Spleen (tissue), 11 donors: ENCODE measurements around the gene BUB3. TPM values are rescaled to one million over a fixed set of nuclear protein-coding genes. Genes with fewer than 3 reads are reported as not detected.

Source experiments
- DNase-seq: peaks from one replicate; pipeline ENCODE4 v3.0.0-alpha.2; 2020
- H3K27ac ChIP-seq, 8 donors: fragments of 200-600 bp; sonication (generic) in 7 of 8; 1 replicate in 4 of 8; 2 replicates in 4 of 8; pipeline versions ENCODE4 v1.5.0 to v1.8.0; 2016 to 2021; ENCODE audit warnings: inconsistent platforms in 4 of 8, mild to moderate bottlenecking in 4 of 8, moderate library complexity in 1 of 8
- H3K27me3 ChIP-seq, 7 donors: fragments of 200-600 bp; sonication (generic) in 6 of 7; replicated peaks in 1 of 7; 1 replicate in 4 of 7; 2 replicates in 3 of 7; pipeline versions ENCODE4 v1.5.0 to v1.8.0; 2016 to 2021; ENCODE audit warnings: inconsistent platforms in 3 of 7, mild to moderate bottlenecking in 1 of 7
- H3K36me3 ChIP-seq, 6 donors: fragments of 200-600 bp; sonication (generic) in 5 of 6; 1 replicate in 4 of 6; 2 replicates in 2 of 6; pipeline versions ENCODE4 v1.5.0 to v1.8.0; 2016 to 2021; ENCODE audit warnings: inconsistent platforms in 2 of 6
- H3K4me1 ChIP-seq, 6 donors: fragments of 200-600 bp; sonication (generic) in 5 of 6; 1 replicate in 3 of 6; 2 replicates in 3 of 6; pipeline versions ENCODE4 v1.5.0 to v1.8.0; 2016 to 2021; ENCODE audit warnings: inconsistent platforms in 3 of 6
- H3K4me3 ChIP-seq, 8 donors: fragments of 200-600 bp; sonication (generic) in 7 of 8; 1 replicate in 4 of 8; 2 replicates in 4 of 8; pipeline versions ENCODE4 v1.5.0 to v1.8.0; 2016 to 2021; ENCODE audit warnings: inconsistent platforms in 4 of 8, mild to moderate bottlenecking in 4 of 8, moderate library complexity in 2 of 8
- H3K9me3 ChIP-seq, 8 donors: fragments of 200-600 bp; sonication (generic) in 7 of 8; 1 replicate in 4 of 8; 2 replicates in 4 of 8; pipeline versions ENCODE4 v1.5.0 to v1.8.0; 2016 to 2021; ENCODE audit warnings: inconsistent platforms in 4 of 8
- POLR2A ChIP-seq, 3 donors: fragments of 450-650 bp; IDR thresholded peaks; one replicate each; pipeline ENCODE4 v1.5.1; 2017; ENCODE audit warnings: antibody characterized with exemption in 3 of 3, mild to moderate bottlenecking in 1 of 3
- POLR2AphosphoS5 ChIP-seq, 3 donors: sonication (generic); formaldehyde crosslinking; IDR thresholded peaks; one replicate each; pipeline ENCODE4 v1.5.1; 2017; ENCODE audit warnings: antibody characterized with exemption in 3 of 3
- WGBS, 5 donors: extraction: QIAGEN DNeasy Blood & Tissue Kit in 3 of 5; methylation state at CpG; one replicate each; pipeline versions ENCODE4 v1.1.5 to v1.1.7; 2013 to 2018; 5-methylcytosine and 5-hydroxymethylcytosine counted together
- intact Hi-C: fragments of 100-400 bp; cut with DNase I; formaldehyde crosslinking; loops from one replicate; pipeline ENCODE4 v1.15.0; 2023; ENCODE audit warnings: low total_unique reads
- polyA plus RNA-seq, 3 donors: library from polyadenylated mRNA; stranded (reverse); fragments of 200-250 nt; gene quantifications; one replicate each; pipeline ENCODE4 v1.2.1, GENCODE V29; 2013
- total RNA-seq, 7 donors: library from RNA; depleted of rRNA in 3 of 7; stranded (reverse); fragments of >200 nt in 3 of 7; fragmentation: NEBNext Ultra II Directional in 4 of 7; extraction: Animal tissue kit (Norgen Biotek cat#: 25700) in 4 of 7; gene quantifications; one replicate each; pipeline versions ENCODE4 v1.1.0 to v1.2.1, GENCODE V29; 2016 to 2021
- TF ChIP-seq, protein P1 (sequence below), 11 experiments: fragments of 200-600 bp in 7 of 11; fragments of 450-650 bp in 4 of 11; sonication (generic) in 4 of 11; IDR thresholded peaks in 8 of 11; conservative IDR thresholded peaks in 3 of 11; 1 replicate in 7 of 11; 2 replicates in 4 of 11; pipeline versions ENCODE4 v1.4.0 to v1.8.0; 2016 to 2021; ENCODE audit warnings: antibody characterized with exemption in 11 of 11, inconsistent platforms in 4 of 11, mild to moderate bottlenecking in 1 of 11
- donor health status: healthy with polysubstance abuse.
- donor health status: DM: no; HTN: no; CAD: no; lungs with moderate emphysema.
- donor health status: DM: no; HTN: no; CAD: no.
- donor health status: Bipolar disorder and iron deficiency.
- donor health status: healthy.
- donor health status: DM: no; HTN: no; CAD: no.
- donor health status: DM: yes; HTN: yes; CAD: no.

The BUB3 gene
- total and polyA plus RNA-seq, 10 donors: 33.7 to 193 (median 98.4) TPM

DNA sequence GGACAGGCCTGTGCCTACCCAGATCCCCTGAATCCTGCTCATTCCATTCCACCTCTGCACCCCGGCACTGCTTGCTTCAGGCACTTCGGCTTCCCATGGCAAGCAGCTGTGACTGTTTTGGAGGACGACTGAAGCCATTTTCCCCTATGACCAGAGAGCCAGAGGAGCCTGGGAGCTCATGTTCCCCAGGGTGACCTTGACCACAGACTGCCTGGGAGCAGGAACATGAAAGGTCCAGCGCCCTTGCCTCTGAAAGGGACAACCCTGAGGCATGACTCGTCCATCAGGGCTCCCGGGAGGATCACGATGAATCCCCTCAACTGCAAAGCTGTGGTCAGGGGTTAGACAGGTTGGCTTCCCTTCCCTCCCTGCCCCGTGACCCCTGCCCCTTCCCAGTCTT is 35.1 kb upstream of the BUB3 start:
- no peaks in the 10 kb centered on the region for H3K4me1 ChIP-seq
- H3K36me3 ChIP-seq: no peaks in the 10 kb centered on the region
- no peak overlapping the region for H3K27ac ChIP-seq
- H3K4me3 ChIP-seq: no peak overlapping the region
- intact Hi-C loops: no loop called here
- H3K9me3 ChIP-seq: no peaks in the 10 kb centered on the region
- H3K27me3 ChIP-seq: peaks cover 0 to 82% (median 27%) of the 10 kb centered on the region in 7 donors
- no peak for DNase-seq
- TF ChIP-seq, protein P1, sequence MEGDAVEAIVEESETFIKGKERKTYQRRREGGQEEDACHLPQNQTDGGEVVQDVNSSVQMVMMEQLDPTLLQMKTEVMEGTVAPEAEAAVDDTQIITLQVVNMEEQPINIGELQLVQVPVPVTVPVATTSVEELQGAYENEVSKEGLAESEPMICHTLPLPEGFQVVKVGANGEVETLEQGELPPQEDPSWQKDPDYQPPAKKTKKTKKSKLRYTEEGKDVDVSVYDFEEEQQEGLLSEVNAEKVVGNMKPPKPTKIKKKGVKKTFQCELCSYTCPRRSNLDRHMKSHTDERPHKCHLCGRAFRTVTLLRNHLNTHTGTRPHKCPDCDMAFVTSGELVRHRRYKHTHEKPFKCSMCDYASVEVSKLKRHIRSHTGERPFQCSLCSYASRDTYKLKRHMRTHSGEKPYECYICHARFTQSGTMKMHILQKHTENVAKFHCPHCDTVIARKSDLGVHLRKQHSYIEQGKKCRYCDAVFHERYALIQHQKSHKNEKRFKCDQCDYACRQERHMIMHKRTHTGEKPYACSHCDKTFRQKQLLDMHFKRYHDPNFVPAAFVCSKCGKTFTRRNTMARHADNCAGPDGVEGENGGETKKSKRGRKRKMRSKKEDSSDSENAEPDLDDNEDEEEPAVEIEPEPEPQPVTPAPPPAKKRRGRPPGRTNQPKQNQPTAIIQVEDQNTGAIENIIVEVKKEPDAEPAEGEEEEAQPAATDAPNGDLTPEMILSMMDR (IDR thresholded peaks at IDR 0.05 in 8 of 11, conservative IDR thresholded peaks at IDR 0.05 in 3 of 11): no peak
- no peak for TF ChIP-seq POLR2AphosphoS5 (IDR thresholded peaks at IDR 0.05)
- TF ChIP-seq POLR2A (IDR thresholded peaks at IDR 0.05): no peak
- WGBS, 5 donors: 67 to 82% (median 75%) methylated on average over 5 to 8 of the region's 8 CpGs

DNA sequence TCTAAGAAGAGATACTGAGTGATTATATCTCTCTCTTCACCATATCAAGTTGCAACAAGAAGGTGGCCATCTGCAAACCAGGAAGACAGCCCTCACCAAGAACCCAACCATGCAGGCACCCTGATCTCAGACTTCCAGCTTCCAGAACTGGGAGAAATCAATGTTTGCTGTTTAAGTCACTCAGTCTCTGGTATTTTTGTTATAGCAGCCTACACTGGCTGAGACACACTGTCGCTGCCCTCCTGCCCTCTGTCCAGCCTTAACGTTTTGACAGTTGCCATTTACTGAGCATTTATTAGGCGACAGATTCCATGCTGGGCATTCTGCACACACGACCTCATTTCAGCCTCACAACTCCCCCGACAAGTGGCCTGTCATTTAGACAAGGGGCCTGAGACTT is 28.0 kb upstream of the BUB3 start:
- peaks cover 2 to 95% (median 27%) of the 10 kb centered on the region in 7 donors for H3K27me3 ChIP-seq
- H3K9me3 ChIP-seq: peaks cover 0 to 10% (median 0%) of the 10 kb centered on the region in 8 donors
- intact Hi-C loops: no loop called here
- whole genome bisulfite sequencing, 5 donors: 68 to 85% (median 70%) methylated on average over 5 of the region's 5 CpGs
- H3K4me1 ChIP-seq: no peaks in the 10 kb centered on the region
- no peak overlapping the region for H3K27ac ChIP-seq
- no peak overlapping the region for H3K4me3 ChIP-seq
- no peaks in the 10 kb centered on the region for H3K36me3 ChIP-seq
- TF ChIP-seq POLR2A (IDR thresholded peaks at IDR 0.05) (no peak), POLR2AphosphoS5 (IDR thresholded peaks at IDR 0.05) (no peak)
- TF ChIP-seq, protein P1 (IDR thresholded peaks at IDR 0.05 in 8 of 11, conservative IDR thresholded peaks at IDR 0.05 in 3 of 11): no peak
- DNase-seq: no peak

DNA sequence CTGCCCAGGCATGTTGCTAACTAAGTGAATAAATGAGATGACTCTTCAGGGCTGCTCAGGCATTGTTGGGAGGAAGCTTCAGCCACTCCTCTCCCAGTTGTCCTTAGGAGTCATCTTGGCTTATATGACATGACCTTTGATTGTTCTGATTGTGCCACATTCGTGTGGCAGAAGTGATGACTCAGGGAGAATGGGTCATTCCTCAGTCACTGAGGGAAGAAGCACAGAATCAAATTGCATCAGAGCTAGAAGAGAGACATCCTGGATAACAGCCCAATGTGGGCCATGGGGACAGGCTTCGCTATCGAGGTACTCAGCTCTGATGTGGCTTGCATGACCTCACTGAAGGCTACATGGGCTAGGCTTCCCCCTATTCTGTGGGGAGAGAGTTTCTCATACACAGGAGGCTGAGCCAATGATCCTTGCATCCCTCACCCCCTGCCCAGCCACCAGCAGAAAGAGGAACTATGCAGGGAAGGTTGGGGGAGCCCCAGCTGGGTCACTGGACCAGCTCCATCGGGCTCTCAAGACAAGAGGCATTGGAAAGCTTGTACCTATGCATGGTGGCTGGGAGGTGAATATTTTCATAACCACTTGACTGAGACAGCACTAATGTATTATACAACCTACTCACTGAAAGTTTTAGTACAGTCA is 24.5 kb upstream of the BUB3 start:
- DNase-seq: no peak
- TF ChIP-seq POLR2AphosphoS5 (IDR thresholded peaks at IDR 0.05): no peak
- TF ChIP-seq POLR2A (IDR thresholded peaks at IDR 0.05): no peak
- TF ChIP-seq, protein P1 (IDR thresholded peaks at IDR 0.05 in 8 of 11, conservative IDR thresholded peaks at IDR 0.05 in 3 of 11): no peak
- WGBS, 5 donors: 57 to 74% (median 66%) methylated on average over 4 of the region's 4 CpGs
- Histone ChIP-seq H3K9me3 (peaks cover 0 to 10% (median 0%) of the 10 kb centered on the region in 8 donors), H3K36me3 (no peaks in the 10 kb centered on the region), H3K27me3 (peaks cover 19 to 100% (median 62%) of the 10 kb centered on the region in 7 donors), H3K4me1 (peaks cover 15 to 26% (median 23%) of the 10 kb centered on the region in 6 donors), H3K4me3 (no peak overlapping the region), H3K27ac (no peak overlapping the region)
- intact Hi-C loops: no loop called here
